GM20431 (cell line): Measurements from ENCODE around the gene TSKS.

Experiments
- in situ Hi-C: fragments of 300-500 bp; cut with MseI, MboI; formaldehyde crosslinking; loops from one replicate; pipeline ENCODE4 v1.15.0; 2020; ENCODE audit warnings: low sequenced_read_pairs; ENCODE audit not compliant: unreplicated experiment

TSKS gene

GRCh38 chr19:49798574-49798973, 35.5 kb upstream of the TSKS start:
- in situ Hi-C loops: no loop called here

GRCh38 chr19:49795615-49796014, 32.5 kb upstream of the TSKS start:
- in situ Hi-C loops: no loop called here

GRCh38 chr19:49793561-49793840, 30.4 kb upstream of the TSKS start:
- in situ Hi-C loops: no loop called here

- in situ Hi-C loops: no loop called here
Observed at GRCh38 chr19:49792829-49793560, 29.9 kb upstream of the TSKS start.

- in situ Hi-C loops: no loop called here
Observed at GRCh38 chr19:49791776-49792445, 28.8 kb upstream of the TSKS start.

GRCh38 chr19:49790866-49791265, 27.8 kb upstream of the TSKS start:
- in situ Hi-C loops: no loop called here

- in situ Hi-C loops: no loop called here
Observed at GRCh38 chr19:49788857-49789256, 25.8 kb upstream of the TSKS start.

GRCh38 chr19:49787746-49788145, 24.6 kb upstream of the TSKS start:
- in situ Hi-C loops: no loop called here

- in situ Hi-C loops: no loop called here
Observed at GRCh38 chr19:49786376-49786820, 23.3 kb upstream of the TSKS start.

GRCh38 chr19:49782515-49782914, 19.4 kb upstream of the TSKS start:
- in situ Hi-C loops: no loop called here

GRCh38 chr19:49781394-49781793, 18.3 kb upstream of the TSKS start:
- in situ Hi-C loops: no loop called here

GRCh38 chr19:49780861-49781260, 17.8 kb upstream of the TSKS start:
- in situ Hi-C loops: no loop called here

GRCh38 chr19:49779731-49780555, 16.8 kb upstream of the TSKS start:
- in situ Hi-C loops: no loop called here

GRCh38 chr19:49776371-49776764, 13.3 kb upstream of the TSKS start:
- in situ Hi-C loops: no loop called here

GRCh38 chr19:49775742-49776370, 12.8 kb upstream of the TSKS start:
- in situ Hi-C loops: no loop called here

GRCh38 chr19:49774969-49775368, 11.9 kb upstream of the TSKS start:
- in situ Hi-C loops: no loop called here

- in situ Hi-C loops: no loop called here
Observed at GRCh38 chr19:49773663-49774350, 10.7 kb upstream of the TSKS start.

- in situ Hi-C loops: no loop called here
Observed at GRCh38 chr19:49772850-49773432, 9.8 kb upstream of the TSKS start.

GRCh38 chr19:49771674-49772139, 8.6 kb upstream of the TSKS start:
- in situ Hi-C loops: no loop called here

GRCh38 chr19:49770529-49770928, 7.4 kb upstream of the TSKS start:
- in situ Hi-C loops: no loop called here
